PC-3 (cell line): ENCODE measurements around the gene ORMDL1. TPM values are rescaled to one million over a fixed set of nuclear protein-coding genes. Genes with fewer than 3 reads are reported as not detected.
"Not testable (repeated sequence)": the region's sequence is repeated elsewhere in the genome, so short reads cannot be mapped to it uniquely, and the experiment has no call there.

ENCODE experiments used
- ATAC-seq: fragments of 200-7000 bp; cut with Tn5 transposase; 2 replicates; pipeline ENCODE4 v1.9.1; 2020; ENCODE audit warnings: mild to moderate bottlenecking, moderate library complexity
- BruUV-seq: library from RNA; stranded (reverse); fragments of 400-500 nt; replicated peaks from 2 replicates; lab custom pipeline; 2021; lab: Mats Ljungman, UMichigan
- CTCF ChIA-PET: fragments of 300-600 bp; sonication (Branson Sonifier 250); formaldehyde crosslinking; loops from one replicate; lab custom pipeline; 2022; ENCODE audit warnings: antibody characterized with exemption; lab: Charles Lee
- POLR2A ChIA-PET: fragments of 300-600 bp; sonication (Branson Sonifier 250); formaldehyde crosslinking; loops from one replicate; lab custom pipeline; 2022; ENCODE audit warnings: antibody characterized with exemption; ENCODE audit not compliant: unreplicated experiment; lab: Charles Lee
- DNase-seq: peaks from one replicate; pipeline ENCODE4 v3.0.0-alpha.2; 2015
- H2AFZ ChIP-seq: fragments of 300-600 bp; sonication (generic); 2 replicates; pipeline ENCODE4 v1.6.0; 2016; ENCODE audit warnings: antibody characterized with exemption, low read length
- H3F3A ChIP-seq: fragments of 300-600 bp; sonication (generic); one replicate; pipeline ENCODE4 v1.6.0; 2017; ENCODE audit warnings: antibody characterized with exemption, low read length, control low read depth, mild to moderate bottlenecking; ENCODE audit not compliant: unreplicated experiment
- H3K27ac ChIP-seq: fragments of 300-600 bp; sonication (generic); 2 replicates; pipeline ENCODE4 v1.5.1; 2016; ENCODE audit warnings: mild to moderate bottlenecking, low read length
- H3K27me3 ChIP-seq: fragments of 300-600 bp; sonication (generic); 2 replicates; pipeline ENCODE4 v1.6.1; 2016; ENCODE audit warnings: low read length, mixed read lengths
- H3K36me3 ChIP-seq: fragments of 300-600 bp; sonication (generic); 2 replicates; pipeline ENCODE4 v1.6.1; 2016; ENCODE audit warnings: low read depth, mixed run types, low read length, mixed read lengths
- H3K4me1 ChIP-seq: fragments of 300-600 bp; sonication (generic); 2 replicates; pipeline ENCODE4 v1.5.1; 2016; ENCODE audit warnings: low read length; ENCODE audit not compliant: insufficient read depth
- H3K4me2 ChIP-seq: fragments of 300-600 bp; sonication (generic); 2 replicates; pipeline ENCODE4 v1.6.0; 2016; ENCODE audit warnings: low read length
- H3K4me3 ChIP-seq: fragments of 300-600 bp; sonication (generic); 2 replicates; pipeline ENCODE4 v1.5.1; 2016; ENCODE audit warnings: mild to moderate bottlenecking, low read length, mixed read lengths
- H3K79me2 ChIP-seq: fragments of 300-600 bp; sonication (generic); 2 replicates; pipeline ENCODE4 v1.6.1; 2017; ENCODE audit warnings: low read length, mixed read lengths
- H3K9ac ChIP-seq: fragments of 300-600 bp; sonication (generic); 2 replicates; pipeline ENCODE4 v1.6.0; 2016; ENCODE audit warnings: mild to moderate bottlenecking, low read length
- H3K9me2 ChIP-seq: fragments of 300-600 bp; sonication (generic); replicated peaks from 2 replicates; pipeline ENCODE4 v1.6.1; 2016; ENCODE audit warnings: mixed run types, low read length, mixed read lengths
- H3K9me3 ChIP-seq: fragments of 300-600 bp; sonication (generic); 2 replicates; pipeline ENCODE4 v1.6.1; 2016; ENCODE audit warnings: low read length, mixed read lengths
- H4K20me1 ChIP-seq: fragments of 300-600 bp; sonication (generic); 2 replicates; pipeline ENCODE4 v1.6.1; 2016; ENCODE audit warnings: low read length, mixed read lengths
- CTCF ChIP-seq: fragments of 300-600 bp; sonication (generic); conservative IDR thresholded peaks from 2 replicates; pipeline ENCODE4 v1.5.1; 2017; ENCODE audit warnings: antibody characterized with exemption, low read depth, mild to moderate bottlenecking, low read length
- EZH2 ChIP-seq: fragments of 300-600 bp; sonication (generic); IDR thresholded peaks from one replicate; pipeline ENCODE4 v1.6.1; 2017; ENCODE audit warnings: antibody characterized with exemption, mild to moderate bottlenecking, low read length; ENCODE audit not compliant: unreplicated experiment
- EZH2phosphoT487 ChIP-seq: fragments of 300-600 bp; sonication (generic); IDR thresholded peaks from 2 replicates; pipeline ENCODE4 v1.6.1; 2018; ENCODE audit warnings: mild to moderate bottlenecking, antibody characterized with exemption, low read length, borderline replicate concordance
- intact Hi-C: fragments of 100-400 bp; cut with micrococcal nuclease; formaldehyde crosslinking; loops from 2 replicates; pipeline ENCODE4 v1.9.0; 2023
- total RNA-seq: library from RNA; depleted of rRNA; stranded (reverse); fragments of >200 nt; gene quantifications from 2 replicates; pipeline ENCODE4 v1.2.3, GENCODE V29; 2014

The ORMDL1 gene
- total RNA-seq, 1 experiment from 2014 or later, result 64.5 TPM

GRCh38 chr2:189762229-189762550 is 21.9 kb downstream of the ORMDL1 start:
- H3K9me2 ChIP-seq, result no peaks in the 10 kb centered on the region
- peaks cover 14% of the 10 kb centered on the region for H3K79me2 ChIP-seq
- H3K4me2 ChIP-seq, result peak overlapping the region; percentile 96
- peak overlapping the region; percentile 90 for H3K9ac ChIP-seq
- no peaks in the 10 kb centered on the region for H4K20me1 ChIP-seq
- no peak for DNase-seq
- BruUV-seq, result TSS peak; percentile 71
- H3K4me3 ChIP-seq, result peak overlapping the region; percentile 95
- no peaks in the 10 kb centered on the region for H3K9me3 ChIP-seq
- peaks cover 5% of the 10 kb centered on the region; the same call in 1 of the 2 replicates for H3K36me3 ChIP-seq
- peak overlapping the region; percentile 74 for H3K27ac ChIP-seq
- H2AFZ ChIP-seq, result peak overlapping the region; percentile 100
- TF ChIP-seq CTCF, result no peak
- TF ChIP-seq EZH2phosphoT487, result no peak
- TF ChIP-seq EZH2, result no peak
- H3K4me1 ChIP-seq, result peaks cover 15% of the 10 kb centered on the region
- no peak for ATAC-seq
- ChIA-PET POLR2A (interaction anchor here (0.6 kb wide), 1 partner anchor 1178 kb away, joined by 4 read pairs; no protein-coding TSS in a partner anchor), CTCF (interaction anchor here (1.1 to 2.1 kb wide), 2 partner anchors 101 to 309 kb away, joined by 3 to 11 read pairs; partner anchors contain the start of gene ASNSD1)
- intact Hi-C loops, result loop anchor here (1.0 to 10.0 kb wide), 3 partner anchors 23 to 553 kb away; partner anchors contain the start of genes ASNSD1, HIBCH, ORMDL1 and PMS1
- H3K27me3 ChIP-seq, result no peaks in the 10 kb centered on the region
- no peaks in the 10 kb centered on the region for H3F3A ChIP-seq

GRCh38 chr2:189760154-189760553 is 24.0 kb downstream of the ORMDL1 start:
- peaks cover 15% of the 10 kb centered on the region for H3K4me1 ChIP-seq
- intact Hi-C loops, result loop anchor here (10.0 kb wide), 1 partner anchor 555 kb away; the partner anchor contains the start of gene HIBCH
- POLR2A ChIA-PET, result interaction anchor here (0.6 kb wide), 1 partner anchor 302 kb away, joined by 7 read pairs; no protein-coding TSS in a partner anchor
- H3K4me2 ChIP-seq, H3K27me3 ChIP-seq, H4K20me1 ChIP-seq, H3F3A ChIP-seq, ATAC-seq, BruUV-seq, DNase-seq, H3K36me3 ChIP-seq, H3K9me2 ChIP-seq, H3K27ac ChIP-seq, H3K4me3 ChIP-seq, CTCF ChIA-PET, H2AFZ ChIP-seq, H3K9me3 ChIP-seq, H3K9ac ChIP-seq: not testable (repeated sequence)
- H3K79me2 ChIP-seq, result peaks cover 14% of the 10 kb centered on the region

GRCh38 chr2:189756311-189756952 is 27.7 kb downstream of the ORMDL1 start:
- no peaks in the 10 kb centered on the region for H3K27me3 ChIP-seq
- H3K9me3 ChIP-seq, result no peaks in the 10 kb centered on the region
- no peaks in the 10 kb centered on the region for H3K9me2 ChIP-seq
- CTCF ChIA-PET, result no interaction called here
- intact Hi-C loops, result no loop called here
- POLR2A ChIA-PET, result no interaction called here
- TF ChIP-seq EZH2 (no peak), EZH2phosphoT487 (no peak), CTCF (no peak)
- H3K4me3 ChIP-seq, result no peak overlapping the region
- H4K20me1 ChIP-seq, result no peaks in the 10 kb centered on the region
- H3K9ac ChIP-seq, result no peak overlapping the region
- peaks cover 5% of the 10 kb centered on the region for H3K79me2 ChIP-seq
- H3K27ac ChIP-seq, result no peak overlapping the region
- H3K4me1 ChIP-seq, result peaks cover 4% of the 10 kb centered on the region
- no peak for ATAC-seq
- DNase-seq, result no peak
- no peaks in the 10 kb centered on the region for H3F3A ChIP-seq
- H2AFZ ChIP-seq, result no peak overlapping the region
- BruUV-seq, result no TSS peak
- H3K36me3 ChIP-seq, result peaks cover 11% of the 10 kb centered on the region
- no peak overlapping the region for H3K4me2 ChIP-seq
